Measurements from ENCODE around the gene TESMIN. TPM values are rescaled to one million over a fixed set of nuclear protein-coding genes. Genes with fewer than 3 reads are reported as not detected.

Gene TESMIN
- total RNA-seq, 1 donor from 2014 or later, result 0.27 TPM

DNA sequence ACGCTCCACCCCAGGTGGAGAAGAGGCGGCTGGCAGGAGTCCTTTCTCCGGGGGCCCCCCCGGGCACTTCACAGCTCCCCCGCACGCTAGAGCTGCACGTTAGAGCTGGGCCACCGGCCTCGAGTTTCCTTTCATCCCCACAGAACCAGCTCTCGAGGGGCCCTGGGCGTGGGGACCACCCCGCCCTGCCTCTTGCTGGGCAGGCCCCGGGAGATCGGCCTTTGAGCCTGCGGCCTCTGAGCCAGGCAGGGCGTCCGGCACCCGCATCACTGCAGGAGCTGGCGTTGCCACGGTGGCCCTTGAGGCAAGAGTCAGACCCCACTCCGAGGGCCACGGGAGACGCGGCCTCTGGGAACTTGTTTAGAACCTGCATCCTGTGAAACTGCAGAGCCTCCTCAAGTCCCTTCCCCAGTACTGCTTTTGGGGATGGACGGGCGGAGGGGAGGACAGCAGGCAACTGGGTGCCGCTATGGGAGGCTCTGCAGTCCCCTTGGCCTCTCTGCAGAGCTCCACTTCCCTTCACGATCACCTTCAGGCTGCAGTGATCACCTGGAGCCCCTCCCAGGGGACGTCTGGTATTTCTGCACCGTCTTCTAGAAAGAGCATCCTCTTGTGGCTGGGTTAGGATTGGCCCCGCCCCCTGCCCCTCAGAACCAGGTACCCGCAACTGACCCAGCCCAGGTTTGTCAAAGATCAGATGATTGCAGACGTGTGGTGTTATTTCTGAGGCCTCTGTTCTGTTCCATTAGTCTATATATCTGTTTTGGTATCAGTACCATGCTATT lies 80.9 kb downstream of the TESMIN start:
- DNase-seq (ENCODE audit: missing footprints) (no peak), ATAC-seq (no peak)
- intact Hi-C loops (cut with DNase I), result no loop called here

DNA sequence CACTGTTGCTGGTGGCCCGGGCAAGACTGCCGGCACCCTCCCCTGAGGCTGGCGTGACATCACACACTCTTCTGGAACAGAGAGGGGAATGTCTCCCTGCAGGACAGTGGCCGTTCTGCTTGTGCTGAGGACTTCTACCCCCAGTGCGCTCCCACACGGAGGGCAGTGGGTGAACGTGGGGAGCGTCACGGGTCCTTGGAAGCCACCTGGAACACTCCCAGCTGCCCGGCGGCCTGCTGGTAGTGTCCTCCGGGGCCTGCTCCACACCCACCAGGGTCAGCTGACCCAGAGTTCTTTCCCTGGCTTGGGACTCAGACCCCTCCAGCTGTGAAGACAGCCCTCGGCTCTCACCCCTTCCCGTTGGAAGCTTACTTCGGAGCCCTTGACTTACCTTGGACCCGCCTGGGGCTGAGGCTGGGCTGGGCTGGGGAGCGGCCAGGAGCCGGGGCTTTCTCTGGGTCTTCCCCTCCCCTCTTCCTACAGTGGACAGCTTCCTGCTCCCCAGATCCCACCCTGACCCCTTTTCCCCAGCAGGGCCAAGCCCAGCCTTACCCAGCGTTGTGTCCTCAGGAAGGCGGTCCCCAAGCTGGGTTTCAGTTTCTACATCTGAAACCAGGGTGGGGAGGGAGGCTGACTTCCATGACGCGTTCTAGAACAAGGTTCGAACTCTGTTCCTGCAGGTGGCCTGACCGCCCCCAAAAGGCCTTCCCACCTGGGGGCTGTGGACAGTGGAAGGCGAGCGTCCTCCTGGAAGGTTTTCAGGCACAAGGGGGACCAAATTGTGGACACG lies 81.8 kb downstream of the TESMIN start:
- DNase-seq (ENCODE audit: missing footprints) (no peak), ATAC-seq (no peak)
- intact Hi-C loops (cut with DNase I), result no loop called here

DNA sequence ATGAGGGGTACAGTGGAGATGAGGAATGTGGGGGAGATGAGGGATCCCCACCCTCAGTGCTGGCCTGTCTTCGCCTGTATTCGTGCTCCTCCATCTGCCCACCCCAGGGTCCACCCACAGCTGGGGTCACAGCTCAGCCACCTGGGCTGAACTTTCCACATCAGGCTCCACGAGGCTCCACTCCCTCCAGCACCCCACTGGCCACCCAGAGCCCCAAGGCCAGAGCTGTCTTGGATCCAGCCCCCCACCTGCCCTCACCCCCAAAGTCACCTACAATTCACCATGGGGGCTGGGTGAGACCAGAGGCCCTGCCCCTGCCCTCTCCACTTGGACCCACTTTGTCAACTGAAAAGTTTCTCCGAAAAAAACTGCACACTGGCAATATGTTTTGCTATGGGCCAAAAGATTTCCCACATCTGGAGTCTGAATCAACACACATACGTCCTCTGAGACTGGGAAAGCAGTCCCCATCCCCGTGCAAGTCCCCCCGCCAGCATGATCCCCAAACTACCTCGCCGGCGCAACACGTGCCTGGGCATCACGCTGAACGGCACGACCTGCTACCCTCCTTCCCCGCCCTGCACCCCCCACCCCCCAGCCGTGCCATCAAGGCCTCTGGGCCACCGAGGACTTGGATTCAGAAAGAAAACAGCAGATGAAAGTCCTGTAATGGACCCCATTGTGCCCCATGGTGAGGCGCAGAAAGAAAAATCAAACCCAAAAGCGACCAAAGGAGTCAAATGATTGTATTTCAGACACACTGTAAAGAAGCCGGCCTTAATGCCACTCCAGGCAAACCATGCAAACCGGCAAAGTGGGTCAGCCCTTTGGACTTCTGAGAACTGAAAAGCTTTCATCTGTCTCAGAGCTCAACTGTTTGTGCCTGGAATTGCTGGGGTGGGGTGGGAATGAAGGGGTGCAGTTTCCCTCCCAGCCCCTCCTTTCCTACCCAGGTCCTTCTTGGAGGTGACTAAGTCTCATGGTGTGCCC lies 83.5 kb downstream of the TESMIN start:
- DNase-seq (ENCODE audit: missing footprints) (no peak), ATAC-seq (no peak)
- intact Hi-C loops (cut with DNase I), result no loop called here

DNA sequence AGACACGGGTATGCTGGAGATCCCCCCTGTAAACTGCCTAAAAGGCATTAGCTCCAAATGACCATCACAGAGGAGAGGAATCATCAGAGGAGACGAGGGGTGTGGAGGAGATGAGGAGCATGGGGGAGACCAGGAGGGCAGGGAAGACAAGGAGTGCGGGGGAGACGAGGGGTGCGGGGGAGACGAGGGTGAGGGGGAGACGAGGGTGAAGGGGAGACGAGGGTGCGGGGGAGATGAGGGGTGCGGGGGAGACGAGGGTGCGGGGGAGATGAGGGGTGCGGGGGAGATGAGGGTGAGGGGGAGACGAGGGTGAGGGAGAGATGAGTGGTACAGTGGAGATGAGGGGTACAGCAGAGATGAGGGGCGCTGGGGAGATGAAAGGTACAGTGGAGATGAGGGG lies 84.5 kb downstream of the TESMIN start:
- DNase-seq (ENCODE audit: missing footprints), result no peak
- no peak for ATAC-seq
- intact Hi-C loops (cut with DNase I), result no loop called here

DNA sequence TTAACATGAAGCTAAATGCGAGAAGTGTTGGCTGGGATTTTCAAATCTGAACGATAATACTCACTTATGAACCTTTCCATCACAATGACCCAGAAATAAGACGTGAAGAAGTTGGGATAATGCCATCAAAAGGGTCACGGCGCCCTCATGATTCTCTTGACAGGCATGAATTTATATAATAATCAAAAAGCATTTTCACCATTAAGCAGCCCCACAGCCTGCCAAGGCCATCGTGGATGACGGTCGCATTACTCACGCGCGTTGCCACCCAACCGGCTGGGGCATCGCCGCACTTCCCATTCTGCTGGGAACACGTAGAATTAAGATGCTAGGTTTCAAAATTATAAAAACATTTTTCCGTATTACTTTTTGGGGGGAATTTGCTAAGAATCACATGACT lies 85.9 kb downstream of the TESMIN start:
- no peak for DNase-seq (ENCODE audit: missing footprints)
- intact Hi-C loops (cut with DNase I), result no loop called here
- ATAC-seq, result no peak

DNA sequence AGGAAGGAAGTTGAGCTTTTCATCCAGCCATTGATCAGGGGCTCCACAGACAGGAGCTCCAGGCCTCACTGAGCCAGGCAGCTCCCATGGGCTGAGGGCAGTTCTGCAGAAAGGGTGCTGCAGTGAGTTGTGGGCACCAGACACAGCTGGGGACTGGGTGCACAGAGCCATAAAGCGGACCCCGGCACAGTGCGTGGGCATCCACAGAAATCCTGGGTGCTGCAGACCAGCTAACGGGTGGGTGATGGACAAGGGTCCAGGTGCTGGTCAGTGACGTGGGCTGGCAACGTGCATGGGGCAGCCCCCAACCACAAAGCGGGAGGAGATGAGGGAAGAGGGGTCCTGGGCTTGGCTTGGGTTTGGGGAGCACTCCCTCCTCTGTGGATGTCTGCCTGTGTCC lies 86.4 kb downstream of the TESMIN start:
- DNase-seq (ENCODE audit: missing footprints) (no peak), ATAC-seq (no peak)
- intact Hi-C loops (cut with DNase I), result no loop called here

DNA sequence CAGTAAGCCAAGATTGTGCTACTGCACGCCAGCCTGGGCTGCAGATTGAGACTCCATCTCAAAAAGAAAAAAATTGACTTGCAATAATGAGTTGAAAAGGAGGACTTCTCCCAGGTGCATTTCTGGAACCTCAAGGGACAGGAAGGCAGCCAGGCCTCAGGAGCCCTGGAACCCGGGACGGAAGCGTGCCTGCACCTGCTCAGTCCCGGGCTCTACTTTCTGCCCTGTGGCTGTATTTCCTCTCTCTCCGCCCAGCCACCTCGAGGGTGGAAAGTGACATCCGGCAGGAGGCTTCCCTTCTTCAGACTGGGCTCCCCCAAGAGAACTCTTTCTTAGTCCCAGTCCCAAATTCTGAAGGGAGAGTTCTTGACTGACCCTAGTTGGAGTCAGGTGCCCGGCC lies 87.2 kb downstream of the TESMIN start:
- intact Hi-C loops (cut with DNase I), result no loop called here
- DNase-seq (ENCODE audit: missing footprints), result no peak
- ATAC-seq, result no peak

DNA sequence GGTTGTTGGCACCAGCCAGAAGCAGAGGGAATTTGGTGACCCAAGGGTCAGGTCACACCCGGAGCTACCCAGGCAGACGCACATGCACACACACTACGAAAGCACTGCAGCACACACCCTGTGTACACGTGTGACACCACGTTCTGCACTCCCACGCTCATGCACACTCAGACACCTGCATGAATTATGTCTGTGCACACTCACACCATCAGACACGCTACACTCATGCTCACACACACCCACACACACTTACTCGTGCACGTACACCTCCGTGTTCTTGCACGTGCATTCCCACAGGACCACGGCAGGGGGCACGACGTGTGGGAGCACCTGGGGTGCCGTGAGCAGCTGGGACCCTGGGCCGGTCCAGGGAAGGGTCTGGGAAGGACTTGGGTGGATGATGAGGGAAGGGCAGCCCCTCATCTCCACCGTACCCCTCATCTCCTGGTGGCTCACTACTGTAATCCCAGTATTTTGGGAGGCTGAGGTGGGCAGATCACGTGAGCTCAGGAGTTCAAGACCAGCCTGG lies 87.8 kb downstream of the TESMIN start:
- ATAC-seq, result no peak

DNA sequence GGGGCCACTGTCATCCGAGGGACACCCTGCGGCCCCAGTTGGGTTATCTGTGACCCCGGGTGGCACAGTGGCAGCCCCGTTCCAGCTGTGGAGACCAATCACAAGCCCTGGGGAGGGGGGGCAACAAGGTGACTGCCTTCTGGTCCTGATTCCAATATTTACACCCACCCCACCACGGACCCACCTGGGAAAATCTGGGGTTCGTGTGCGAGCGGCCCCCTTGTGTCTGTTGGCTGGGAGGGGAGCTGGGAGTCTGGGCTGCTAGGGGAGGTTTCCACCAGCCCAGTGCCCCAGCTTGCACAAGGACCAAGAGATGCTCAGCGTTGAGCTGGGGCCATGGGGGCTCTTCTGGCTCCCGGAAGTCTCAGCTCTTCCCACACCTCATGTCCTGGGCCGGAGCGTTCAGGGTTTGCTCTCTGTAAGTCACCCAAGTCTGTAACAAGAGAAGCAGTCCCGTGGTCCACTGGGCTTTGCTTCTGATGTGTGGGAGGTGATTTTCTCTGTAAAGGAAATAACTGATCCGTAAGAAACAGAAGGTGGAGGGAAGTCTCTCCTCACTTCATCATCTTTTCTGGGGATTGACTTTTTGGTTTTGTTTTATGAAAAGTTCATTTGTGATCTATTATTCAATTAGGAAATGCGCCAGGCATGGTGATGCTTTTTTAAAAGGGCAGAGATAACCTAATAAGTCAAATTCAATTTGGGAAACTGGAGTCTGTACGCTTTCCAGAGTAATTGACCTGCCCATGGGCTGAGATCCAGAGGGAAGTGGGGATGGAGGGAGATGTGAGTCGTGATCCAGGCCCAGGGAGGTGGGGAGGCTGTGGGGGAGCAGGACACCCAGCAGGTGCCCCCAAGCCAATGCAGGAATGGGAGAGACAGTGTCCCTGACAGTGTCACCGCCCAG lies 89.4 kb downstream of the TESMIN start:
- ATAC-seq (no peak), DNase-seq (ENCODE audit: missing footprints) (no peak)
- intact Hi-C loops (cut with DNase I), result no loop called here

More for the DNA sequence above, 87.8 kb downstream of the TESMIN start:
- DNase-seq (ENCODE audit: missing footprints), result no peak
- intact Hi-C loops (cut with DNase I), result no loop called here

DNA sequence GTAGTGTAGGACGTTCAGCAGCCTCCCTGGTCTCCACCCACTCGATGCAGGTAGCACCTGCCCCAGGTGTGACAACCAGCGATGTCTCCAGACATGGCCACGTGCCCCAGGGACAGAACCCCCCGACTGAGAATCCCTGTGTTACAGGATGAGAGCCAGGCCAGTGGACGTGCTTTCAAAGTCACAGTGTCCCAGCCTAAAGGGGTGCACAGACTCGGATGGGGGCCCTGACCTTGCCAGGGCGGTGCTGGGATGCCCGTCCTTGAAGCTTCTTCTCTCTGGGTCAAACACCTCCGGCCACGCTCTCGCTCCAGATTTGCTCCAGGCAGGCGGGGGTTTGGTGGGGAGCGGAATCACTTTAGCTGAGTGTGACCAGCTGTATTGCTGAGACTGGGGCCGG lies 90.3 kb downstream of the TESMIN start:
- DNase-seq (ENCODE audit: missing footprints) (no peak), ATAC-seq (no peak)
- intact Hi-C loops (cut with DNase I), result no loop called here

DNA sequence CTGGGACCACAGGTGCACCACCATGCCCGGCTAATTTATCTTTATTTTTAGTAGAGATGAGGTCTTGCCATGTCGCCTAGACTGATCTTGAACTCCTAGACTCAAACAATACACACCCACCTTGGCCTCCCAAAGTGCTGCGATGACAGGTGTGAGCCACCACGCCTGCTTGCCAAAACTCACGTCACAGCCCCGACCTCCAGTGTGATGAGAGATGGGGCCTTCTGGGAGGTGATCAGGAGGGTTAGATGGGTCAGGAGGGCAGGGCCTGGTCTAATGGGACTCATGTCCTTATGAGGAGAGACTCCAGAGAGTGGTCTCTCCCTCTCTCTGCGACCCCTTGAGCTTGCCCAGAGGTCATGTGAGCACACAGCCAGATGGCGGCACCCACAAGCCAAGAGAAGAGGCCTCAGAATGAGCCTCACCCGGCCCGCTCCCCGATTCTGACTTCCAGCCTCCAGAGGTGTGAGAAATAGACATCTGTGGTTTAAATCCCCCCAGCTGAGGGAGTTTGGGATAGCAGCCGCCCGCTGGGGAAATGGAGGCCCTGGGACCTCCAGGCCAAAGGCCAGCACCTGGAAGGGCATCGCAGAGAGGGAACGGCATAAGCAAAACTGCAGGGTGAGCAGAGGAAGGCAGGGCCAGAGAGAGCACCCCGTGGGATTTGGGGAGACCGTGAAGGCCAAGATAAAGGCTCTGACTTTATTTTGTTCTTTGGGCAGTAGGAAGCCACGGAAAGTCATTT lies 91.1 kb downstream of the TESMIN start:
- intact Hi-C loops (cut with DNase I), result no loop called here
- no peak for DNase-seq (ENCODE audit: missing footprints)
- no peak for ATAC-seq

DNA sequence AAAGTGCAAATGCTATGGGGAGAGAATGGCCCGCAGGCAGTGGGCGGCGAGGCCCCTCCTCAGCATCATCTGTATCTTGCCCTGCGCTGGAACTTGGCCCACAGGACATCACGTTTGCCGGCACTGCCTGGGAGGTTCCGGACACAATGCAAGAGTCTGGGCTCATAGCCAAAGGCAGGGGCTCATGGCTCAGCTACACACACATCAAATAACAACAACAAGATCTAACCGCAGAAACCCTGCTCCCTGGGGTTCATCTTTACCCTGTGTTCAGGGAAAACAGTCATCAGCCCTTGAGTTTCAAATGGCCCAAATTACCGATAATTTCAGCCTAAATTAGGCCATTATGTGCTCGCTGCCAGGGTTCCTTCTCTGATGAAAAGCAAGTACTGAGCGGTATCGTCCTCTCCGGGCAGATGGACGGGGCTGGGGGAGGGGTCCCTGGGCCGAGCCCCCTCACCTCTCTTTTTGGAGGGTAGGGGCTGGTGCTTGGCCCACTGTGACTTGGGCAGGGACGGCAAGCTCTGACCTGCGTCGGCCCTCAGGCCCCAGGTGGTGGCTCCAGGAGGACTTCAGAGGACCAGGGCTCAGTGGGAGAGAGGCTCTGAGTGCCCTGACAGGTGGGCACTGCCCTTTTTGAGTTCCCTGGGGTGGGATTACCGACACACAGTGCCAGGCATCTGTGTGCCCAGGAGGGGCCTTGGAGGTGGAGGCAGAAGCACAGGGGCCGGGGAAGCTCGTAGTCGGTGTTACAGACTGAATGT lies 92.0 kb downstream of the TESMIN start:
- DNase-seq (ENCODE audit: missing footprints) (peak; percentile 78), ATAC-seq (peak; percentile 72)
- intact Hi-C loops (cut with DNase I), result no loop called here

DNA sequence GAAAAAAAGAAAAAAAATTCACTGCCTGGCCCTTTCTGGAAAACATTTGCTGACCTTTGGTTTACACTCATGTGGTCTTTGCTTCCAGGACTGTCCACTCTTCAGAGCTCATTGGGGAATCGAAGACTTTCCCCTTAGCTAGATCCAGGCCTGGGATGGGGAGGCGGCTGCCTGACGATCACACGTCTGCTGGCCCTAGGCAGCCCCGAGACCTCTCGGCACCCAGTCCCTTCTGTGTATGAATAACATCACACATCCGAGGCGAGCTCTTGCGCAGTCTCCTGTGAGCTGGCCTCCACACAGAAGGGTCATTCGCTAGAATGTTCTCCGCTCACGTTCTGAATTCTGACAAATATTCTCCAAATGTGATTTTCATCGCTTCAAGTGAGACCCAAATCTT lies 92.7 kb downstream of the TESMIN start:
- intact Hi-C loops (cut with DNase I), result no loop called here
- DNase-seq (ENCODE audit: missing footprints), result no peak

DNA sequence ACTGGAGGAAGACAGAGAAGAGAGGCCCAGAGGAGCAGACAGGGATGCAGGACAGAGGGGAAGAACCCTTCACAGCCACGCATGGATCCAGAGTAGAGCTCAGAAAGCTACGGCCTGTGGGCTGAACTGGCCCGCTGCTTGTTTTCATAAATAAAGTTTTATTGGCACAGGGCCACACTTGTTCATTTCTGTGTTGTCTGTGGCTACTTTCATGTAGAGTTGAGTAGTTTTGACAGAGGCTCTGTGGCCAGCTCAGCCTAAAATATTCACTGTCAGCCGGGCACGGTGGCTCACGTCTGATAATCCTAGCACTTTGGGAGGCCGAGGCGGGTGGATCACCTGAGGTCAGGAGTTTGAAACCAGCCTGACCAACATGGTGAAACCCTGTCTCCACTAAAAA lies 93.2 kb downstream of the TESMIN start:
- ATAC-seq (no peak), DNase-seq (ENCODE audit: missing footprints) (no peak)
- intact Hi-C loops (cut with DNase I), result no loop called here

More for the DNA sequence above, 92.7 kb downstream of the TESMIN start:
- no peak for ATAC-seq

All from Right ventricle myocardium inferior (tissue), 1 donor.